ENCODE results near the gene CCDC159.
A peak's percentile ranks its signal among the peaks of the same experiment; 100 is the strongest.
"Not testable (repeated sequence)": the region's sequence is repeated elsewhere in the genome, so short reads cannot be mapped to it uniquely, and the experiment has no call there.

The CCDC159 gene

GRCh38 chr19:11346104-11346940 is at the start of gene CCDC159, which contains the start of gene TMEM205:
TSS of gene CCDC159 (plus strand) at chr19:11346519. CDS start at chr19:11346607, 88 bp downstream.
TSS of gene TMEM205 (minus strand) at chr19:11346268. CDS start at chr19:11345619, 649 bp downstream.
- DNase-seq (ENCODE audit: low read depth) = peak; percentile 99

DNA sequence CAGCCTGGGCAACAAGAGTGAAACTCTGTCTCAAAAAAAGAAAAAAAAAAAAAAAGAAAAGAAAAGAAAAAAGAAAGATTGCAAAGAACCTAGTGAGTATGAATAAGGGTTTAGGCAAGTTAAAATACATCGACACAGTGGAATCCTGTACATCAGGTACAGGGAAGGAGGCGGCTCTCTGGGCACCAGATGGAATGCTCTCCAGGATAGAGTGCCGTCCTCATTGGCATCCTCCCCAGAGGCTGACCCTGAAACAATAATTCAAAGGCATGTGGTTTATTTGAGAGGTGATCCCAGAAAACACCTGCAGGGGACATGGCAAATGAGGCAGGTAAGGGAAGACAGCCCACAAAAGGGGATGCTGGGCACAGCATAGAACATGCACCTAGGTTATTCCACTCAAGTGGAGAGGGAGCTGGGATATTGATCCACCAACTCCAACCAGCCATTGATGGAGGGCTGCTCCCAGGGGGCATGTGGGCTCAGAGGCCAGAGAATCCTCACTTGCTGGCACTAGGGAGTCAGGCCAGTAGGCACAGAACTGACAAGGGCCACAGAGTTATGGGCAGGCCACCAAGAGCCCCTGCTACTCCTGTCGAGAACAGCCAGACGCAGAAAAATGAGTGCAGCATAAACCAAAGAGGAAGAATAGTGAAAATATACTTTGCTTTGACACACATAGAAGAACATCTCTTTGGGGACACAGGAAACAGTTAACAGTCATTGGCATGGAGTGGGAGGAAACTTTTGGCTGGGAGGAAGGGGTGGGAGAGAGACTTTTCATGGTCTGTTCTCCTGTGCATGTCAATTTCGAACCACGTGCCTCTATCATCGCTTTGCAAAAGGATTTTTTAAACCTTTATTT is 46.1 kb upstream of the CCDC159 start:
- DNase-seq (ENCODE audit: low read depth) = no peak

GRCh38 chr19:11300811-11301120 is 45.6 kb upstream of the CCDC159 start:
- DNase-seq (ENCODE audit: low read depth) = no peak

GRCh38 chr19:11304936-11305335 is 41.4 kb upstream of the CCDC159 start:
- no peak for DNase-seq (ENCODE audit: low read depth)

DNA sequence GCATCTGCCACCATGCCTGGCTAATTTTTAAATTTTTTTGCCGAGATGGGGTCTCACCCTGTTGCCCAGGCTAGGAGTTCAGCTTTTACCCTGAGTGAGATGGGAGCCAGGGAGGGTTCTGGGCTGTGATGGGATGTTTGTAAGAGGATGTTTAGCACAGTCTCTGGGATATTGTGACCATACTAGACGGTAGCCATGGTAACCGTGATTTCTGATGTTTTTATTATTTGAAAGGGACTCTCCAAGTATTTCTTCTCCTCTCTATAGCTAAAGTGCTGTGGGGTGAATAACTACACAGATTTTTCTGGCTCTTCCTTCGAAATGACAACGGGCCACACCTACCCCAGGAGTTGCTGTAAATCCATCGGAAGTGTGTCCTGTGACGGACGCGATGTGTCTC is 40.0 kb upstream of the CCDC159 start:
- no peak for DNase-seq (ENCODE audit: low read depth)

- not testable (repeated sequence) for DNase-seq (ENCODE audit: low read depth)
Observed at GRCh38 chr19:11320278-11320995, 25.9 kb upstream of the CCDC159 start.

DNA sequence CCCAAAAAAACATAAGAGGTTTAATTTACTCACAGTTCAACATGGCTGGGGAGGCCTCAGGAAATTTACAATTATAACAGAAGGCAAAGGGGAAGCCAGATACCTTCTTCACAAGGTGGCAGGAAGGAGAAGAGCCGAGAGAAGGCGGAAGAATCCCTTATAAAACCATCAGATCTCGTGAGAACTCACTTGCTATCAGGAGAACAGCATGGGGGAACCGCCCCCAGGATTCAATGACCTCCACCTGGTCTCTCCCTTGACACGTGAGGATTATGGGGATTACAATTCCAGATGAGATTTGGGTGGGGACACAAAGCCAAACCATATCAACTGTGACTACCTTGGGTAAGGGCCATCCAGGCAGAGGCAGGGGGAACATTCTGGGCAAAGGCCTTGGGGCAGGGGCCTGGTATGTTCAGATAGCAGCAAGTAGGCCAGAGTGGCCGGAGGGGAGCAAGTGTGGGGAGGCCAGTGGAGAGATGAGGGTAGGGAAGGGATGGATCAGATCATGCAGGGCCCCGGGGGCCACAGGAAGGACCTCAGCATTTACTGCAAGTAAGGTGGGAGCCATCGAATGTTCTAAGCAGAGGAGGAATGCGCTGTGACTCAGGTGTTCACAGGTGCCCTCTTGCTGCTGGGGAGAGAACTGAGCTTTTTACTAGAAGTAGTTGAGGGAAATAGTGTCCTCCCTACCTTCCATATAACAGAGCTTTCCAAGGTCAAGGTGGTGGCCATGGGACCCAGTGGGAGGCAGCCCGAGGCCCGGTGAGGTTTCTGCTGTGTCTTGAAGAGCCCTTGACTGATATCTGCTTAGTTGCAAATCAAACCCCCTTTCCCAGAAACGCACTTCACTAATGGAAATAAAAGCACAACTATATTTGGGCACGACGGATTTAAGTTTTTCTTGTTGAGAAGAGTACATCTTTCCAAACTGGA is 24.9 kb upstream of the CCDC159 start:
- no peak for DNase-seq (ENCODE audit: low read depth)

GRCh38 chr19:11322269-11323024 is 23.9 kb upstream of the CCDC159 start:
- no peak for DNase-seq (ENCODE audit: low read depth)

GRCh38 chr19:11323601-11324078 is 22.7 kb upstream of the CCDC159 start:
- peak; percentile 25 for DNase-seq (ENCODE audit: low read depth)

GRCh38 chr19:11324079-11324661 is 22.1 kb upstream of the CCDC159 start:
- DNase-seq (ENCODE audit: low read depth) = peak; percentile 96

GRCh38 chr19:11324748-11325389 is 21.4 kb upstream of the CCDC159 start:
- DNase-seq (ENCODE audit: low read depth) = no peak

DNA sequence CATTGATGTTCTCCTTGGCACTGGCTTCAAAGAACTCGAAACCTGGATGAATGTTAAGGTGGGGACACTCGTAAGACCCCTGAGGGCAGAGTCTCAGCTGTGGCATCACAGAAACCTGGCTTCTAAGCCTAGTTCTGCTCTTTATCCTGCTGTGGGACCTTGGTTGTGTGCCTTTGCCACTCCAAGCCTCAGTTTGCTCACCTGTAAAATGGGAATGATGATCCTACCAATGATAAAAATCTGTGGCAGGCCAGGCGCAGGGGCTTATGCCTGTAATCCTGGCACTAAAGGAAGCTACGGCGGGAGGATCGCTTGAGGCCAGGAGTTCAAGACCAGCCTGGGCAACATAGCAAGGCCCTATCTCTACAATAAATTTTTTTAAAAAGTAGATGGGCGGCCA is 20.8 kb upstream of the CCDC159 start:
- DNase-seq (ENCODE audit: low read depth) = no peak

DNA sequence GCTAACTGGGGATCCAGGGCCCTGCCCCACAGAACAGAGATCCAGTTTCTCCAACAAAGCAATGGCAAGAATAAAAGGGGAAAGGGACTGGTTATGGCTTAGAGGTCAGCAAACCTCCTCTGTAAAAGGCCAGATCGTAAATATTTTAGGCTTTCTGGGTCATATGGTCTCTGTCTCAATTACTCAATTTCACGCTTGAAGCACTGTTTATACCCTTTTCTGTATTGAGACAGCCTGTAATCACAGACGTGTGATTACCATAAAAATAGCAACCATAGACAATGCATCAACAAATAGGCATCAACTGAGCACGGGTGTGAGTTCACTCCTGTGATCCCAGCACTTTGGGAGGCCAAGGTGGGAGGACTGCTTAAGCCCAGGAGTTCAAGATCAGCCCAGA is 16.2 kb upstream of the CCDC159 start:
- no peak for DNase-seq (ENCODE audit: low read depth)

- no peak for DNase-seq (ENCODE audit: low read depth)
Observed at GRCh38 chr19:11331502-11331901, 14.8 kb upstream of the CCDC159 start.

DNA sequence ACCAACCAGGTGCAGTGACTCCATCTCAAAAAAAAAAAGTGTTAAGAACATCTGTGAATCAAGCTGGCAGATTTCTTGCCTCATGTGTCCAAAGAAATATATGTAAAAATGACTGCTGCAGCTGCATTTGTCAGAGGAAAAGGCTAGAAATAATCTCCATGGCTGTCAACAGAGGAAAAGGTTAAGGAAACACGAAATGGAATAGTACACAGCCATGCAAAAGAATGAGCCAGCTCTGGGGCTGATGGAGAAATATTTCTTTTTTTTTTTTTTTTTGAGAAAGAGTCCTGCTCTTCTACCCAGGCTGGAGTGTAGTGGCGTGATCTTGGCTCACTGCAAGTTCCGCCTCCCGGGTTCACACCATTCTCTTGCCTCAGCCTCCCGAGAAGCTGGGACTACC is 13.5 kb upstream of the CCDC159 start:
- no peak for DNase-seq (ENCODE audit: low read depth)

DNA sequence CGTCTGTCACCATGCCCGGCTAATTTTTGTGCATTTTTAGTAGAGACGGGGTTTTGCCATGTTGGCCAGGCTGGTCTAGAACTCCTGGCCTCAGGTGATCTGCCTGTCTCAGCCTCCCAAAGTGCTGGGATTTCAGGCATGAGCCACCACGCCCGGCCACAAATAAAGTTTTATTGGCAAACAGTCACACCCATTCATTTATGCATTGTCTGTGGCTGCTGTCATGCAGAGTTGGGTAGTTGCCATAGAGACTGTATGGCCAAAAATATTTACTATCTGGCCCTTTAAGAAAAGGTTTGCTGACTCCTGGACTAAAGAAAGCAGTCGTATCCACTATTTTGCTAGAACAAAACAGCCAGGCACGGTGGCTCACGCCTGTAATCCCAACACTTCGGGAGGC is 12.5 kb upstream of the CCDC159 start:
- peak; percentile 44 for DNase-seq (ENCODE audit: low read depth)

- DNase-seq (ENCODE audit: low read depth) = no peak
Observed at GRCh38 chr19:11335449-11336146, 10.7 kb upstream of the CCDC159 start.

DNA sequence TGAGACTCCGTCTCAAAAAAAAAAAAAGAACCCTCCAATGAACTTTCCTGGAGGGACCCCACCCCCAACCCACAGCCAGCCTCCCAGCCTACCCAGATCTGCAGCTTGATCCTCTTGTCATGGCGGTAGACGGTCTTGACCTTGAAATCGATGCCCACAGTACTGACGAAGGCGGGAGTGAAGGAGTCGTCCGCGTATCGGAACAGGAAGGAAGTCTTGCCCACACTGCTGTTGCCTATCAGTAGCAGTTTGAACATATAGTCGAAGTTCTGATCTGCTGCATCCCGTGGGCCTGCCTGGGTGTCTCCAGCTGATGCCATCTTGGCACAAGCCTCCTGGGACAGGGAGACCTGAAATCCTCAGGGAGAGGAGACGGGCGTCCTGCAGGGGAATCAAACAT is 9.2 kb upstream of the CCDC159 start:
- DNase-seq (ENCODE audit: low read depth) = no peak

DNA sequence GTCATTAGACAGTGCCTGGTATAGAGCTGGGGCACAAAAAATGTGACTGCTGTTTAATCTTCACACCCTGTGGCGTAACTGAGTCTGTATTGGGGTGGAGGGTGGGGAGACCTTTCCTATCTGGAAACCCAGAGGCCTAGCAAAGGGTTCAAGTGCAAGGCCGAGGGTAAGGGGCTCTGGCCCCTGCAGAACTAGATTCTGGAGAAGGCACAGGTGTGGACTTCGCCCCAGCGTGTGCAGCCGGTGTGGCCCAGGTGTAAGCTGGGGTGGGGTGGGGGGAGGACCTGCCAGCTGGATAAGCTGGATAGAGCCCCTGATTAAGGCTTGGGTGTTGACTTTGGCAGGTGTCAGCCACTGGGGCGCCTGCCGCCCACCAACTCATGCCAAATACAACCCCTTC is 8.2 kb upstream of the CCDC159 start:
- DNase-seq (ENCODE audit: low read depth) = no peak
